GM19240 (cell line): ENCODE results near the gene RNU6-1.

Experiments used
- DNase-seq: peaks from one replicate; pipeline ENCODE4 v3.0.0; 2011; ENCODE audit warnings: low spot score; ENCODE audit not compliant: insufficient read length

RNU6-1 gene

DNA sequence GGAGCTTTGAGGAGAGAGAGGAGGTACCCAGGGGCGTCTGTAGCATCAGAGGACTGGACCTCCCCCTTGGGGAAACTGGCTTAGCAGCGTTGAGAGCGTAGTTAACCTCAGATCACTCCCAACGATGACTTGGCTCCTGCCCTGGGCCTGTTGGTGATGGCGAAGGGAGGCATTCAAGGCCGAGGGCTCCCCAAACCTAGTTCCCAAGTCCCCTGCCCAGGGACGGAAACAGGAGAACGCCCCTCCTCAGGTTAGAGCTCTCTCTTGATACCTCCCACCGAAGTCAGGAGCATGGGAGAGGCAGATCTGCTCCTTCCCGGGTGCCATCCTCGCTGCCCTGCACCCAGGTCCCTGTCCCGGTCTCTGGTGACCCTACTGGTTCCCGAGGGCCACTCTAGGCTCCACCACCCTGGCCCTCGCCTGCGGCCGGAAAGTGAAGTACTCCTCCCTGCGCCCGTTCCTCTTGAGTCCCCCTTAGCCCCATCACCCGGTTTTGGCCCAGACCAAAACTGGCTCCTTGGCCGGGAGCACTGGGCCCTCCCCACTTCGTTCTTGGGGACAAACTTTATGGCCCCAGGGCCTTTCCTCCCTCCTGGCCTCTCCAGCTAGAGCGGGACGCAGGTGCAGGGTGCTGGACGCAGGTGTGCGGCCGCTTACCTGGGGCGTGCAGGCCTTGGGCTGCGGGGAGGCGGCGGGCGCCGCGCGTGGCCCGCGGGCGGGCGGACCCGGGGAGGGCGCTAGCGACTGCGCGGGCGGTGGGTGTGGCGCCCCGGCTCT, 17.1 kb downstream of the RNU6-1 start:
- DNase-seq, result no peak

DNA sequence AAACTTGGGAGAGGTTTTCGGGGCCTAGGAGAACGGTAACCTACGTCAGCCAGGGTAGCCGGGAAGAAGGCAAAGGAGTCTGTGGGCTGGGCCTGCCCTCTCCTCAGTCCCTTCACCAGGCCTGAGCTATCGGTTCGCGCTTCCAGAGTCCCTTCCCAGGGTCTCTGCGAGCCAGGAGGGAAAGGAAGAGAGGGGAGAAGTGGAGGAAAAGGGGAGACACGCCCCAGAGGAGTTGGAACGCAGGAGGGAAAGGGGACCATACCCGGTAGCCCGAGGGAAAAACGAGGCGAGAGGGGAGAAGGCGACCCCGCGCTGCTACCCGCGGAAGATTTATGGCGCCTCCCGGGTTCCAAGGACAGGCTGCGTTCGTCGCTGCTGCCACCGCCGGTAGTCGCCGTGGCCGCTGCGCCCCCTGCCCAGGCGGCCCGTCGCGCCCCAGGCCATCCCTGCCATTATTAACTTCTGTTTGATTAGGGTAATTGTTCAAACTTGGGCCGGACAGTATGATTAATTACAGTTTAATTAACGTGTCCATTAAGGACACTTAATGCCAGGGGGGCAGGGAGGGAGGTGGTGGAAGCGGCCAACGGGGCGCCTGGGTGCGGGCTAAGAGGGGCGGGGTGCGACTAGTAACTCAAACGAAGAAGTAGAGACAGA, 17.9 kb downstream of the RNU6-1 start:
- DNase-seq, result no peak

GRCh38 chr15:67820992-67821783, 18.7 kb downstream of the RNU6-1 start:
- DNase-seq, result no peak

DNA sequence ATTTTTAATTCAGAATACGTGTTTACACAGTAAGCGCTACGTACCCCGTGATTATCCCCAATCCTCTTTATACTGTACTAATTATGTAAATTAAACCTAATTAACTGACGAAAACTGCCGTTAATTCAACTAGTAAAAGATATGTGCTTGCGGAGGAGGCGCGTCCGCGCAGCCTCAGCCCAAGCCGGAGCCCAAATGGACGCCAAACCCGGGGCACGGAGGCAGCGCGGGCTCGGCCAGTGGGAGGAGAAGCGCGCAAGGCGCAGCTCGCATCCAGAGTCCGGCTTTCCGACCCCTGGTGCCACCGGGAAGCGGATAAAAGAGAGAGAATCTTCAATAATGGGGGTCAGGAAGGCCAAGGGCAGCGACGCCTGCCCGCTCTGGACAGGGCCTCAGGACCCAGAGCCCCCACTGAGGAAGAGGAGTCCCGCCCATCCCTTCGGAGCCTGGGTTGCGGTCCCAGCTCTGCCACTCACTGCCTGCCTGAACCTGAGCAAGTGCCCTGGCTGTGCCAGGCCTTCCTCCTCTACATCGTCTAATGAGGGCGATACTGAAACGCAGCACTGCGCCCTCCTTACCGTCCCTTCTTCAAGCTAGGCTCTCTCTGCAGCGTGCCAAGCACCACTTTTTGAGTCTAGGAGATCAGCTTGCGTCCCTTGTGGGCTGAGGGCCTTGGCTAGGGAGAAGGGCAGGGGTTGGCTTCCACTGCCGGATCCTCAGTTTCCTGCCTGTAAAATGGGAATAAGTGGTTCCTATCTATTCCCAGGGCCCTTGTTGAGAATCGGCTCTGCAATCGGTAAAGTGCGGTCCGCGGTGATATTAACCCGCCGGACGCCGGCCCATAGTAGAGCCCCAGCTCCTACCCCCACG, 19.5 kb downstream of the RNU6-1 start:
- DNase-seq, result no peak

DNA sequence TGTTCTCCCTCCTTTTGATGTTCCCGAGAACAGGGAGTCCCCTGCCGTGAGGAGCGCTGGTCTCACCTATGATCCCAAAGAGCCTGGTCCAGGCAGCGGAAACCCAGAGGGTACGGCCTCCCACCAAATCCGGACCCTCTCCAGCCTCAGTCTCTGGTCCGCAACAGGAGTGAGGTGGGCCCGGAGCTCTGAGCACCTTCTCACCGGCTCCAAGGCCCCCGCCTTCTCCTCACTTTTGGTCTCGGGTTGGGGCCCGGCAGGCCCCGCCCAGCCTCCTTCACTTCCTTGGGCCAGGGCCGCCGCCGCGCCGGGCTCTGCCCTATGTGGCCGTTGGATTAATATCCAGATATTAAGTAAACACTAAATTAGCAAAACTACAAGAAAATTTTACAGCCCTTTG, 20.2 kb downstream of the RNU6-1 start:
- DNase-seq, result no peak

DNA sequence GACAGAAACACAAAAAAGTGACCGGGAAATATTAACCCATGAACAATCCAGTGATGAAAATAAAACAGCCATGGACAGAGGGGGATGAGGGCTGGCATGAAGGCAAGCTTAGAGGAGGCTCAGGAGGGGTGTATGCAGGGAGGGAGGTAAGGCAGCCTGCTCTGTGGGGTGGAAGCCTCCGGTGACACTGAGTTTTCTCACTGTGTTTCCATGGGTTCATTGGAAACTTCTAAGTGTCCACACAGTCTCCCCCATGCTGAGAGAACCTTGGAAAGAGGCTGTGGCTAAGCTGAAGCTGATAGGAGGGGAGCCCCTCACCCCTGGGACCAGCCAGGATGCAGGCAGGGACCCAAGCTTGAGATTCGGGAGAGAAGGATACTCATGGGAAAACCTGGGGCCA, 21.4 kb downstream of the RNU6-1 start:
- DNase-seq, result no peak

GRCh38 chr15:67816668-67817067, 23.2 kb downstream of the RNU6-1 start:
- no peak for DNase-seq

GRCh38 chr15:67815036-67815592, 24.7 kb downstream of the RNU6-1 start:
- DNase-seq, result no peak

- no peak for DNase-seq
Observed at GRCh38 chr15:67813104-67813634, 26.7 kb downstream of the RNU6-1 start.

GRCh38 chr15:67812241-67812644, 27.6 kb downstream of the RNU6-1 start:
- DNase-seq, result no peak

DNA sequence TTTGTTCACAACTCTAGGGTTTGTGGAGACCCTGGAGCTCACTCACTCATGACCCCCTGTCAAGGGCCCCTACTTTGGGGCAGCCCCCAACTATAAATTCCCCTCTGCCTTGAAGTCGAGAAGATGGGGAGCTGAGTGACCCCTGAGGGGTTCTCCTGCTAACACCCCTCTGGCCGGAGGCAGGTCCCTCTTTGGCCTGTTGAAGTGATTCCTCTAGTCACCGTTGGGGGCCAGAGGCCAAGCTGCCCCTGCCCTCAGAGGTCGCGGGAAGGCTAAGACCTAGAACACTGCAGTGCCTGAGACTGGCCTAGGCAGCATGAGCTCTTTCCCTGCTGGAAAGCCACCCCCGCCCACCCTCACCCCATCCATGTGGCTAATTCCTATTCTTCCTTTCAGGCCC, 30.0 kb downstream of the RNU6-1 start:
- no peak for DNase-seq

GRCh38 chr15:67809441-67809840, 30.4 kb downstream of the RNU6-1 start:
- DNase-seq, result no peak

DNA sequence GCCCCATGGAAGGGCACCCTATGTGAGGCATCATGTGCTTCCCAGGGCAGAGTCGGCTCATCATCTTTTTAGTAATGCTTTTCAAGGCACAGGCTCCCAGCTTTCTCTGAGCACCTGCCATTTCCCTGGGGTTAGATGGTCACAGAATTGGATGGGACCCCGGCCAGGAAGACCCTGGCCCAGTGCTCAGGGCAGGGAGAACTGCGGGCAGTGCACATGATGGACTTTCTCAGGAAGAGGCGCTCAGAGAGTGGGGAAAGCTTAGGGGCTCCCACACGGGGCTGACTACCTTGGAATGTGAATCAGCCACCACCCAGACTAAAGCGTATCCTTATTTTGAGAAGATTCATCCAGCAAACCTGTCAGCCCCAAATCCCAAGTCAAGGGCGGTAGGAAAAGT, 31.0 kb downstream of the RNU6-1 start:
- no peak for DNase-seq

DNA sequence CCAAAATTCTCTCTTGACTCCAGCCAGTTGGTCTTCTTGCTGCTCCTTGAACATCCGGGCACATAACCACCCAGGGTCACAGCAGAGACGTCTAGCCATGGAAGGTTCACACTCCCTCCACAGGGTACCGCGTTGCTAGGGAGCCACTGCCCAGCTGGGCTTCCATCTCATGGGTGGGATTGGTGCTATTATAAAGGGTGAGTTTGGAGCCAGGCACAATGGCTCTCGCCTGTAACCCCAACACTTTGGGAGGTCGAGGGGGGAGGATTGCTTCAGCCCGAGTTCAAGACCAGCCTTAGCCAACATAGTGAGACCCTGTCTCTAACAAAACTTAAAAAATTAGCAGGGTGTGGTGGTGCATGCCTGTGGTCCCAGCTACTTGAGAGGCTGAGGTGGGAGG, 32.0 kb downstream of the RNU6-1 start:
- no peak for DNase-seq

GRCh38 chr15:67807141-67807540, 32.7 kb downstream of the RNU6-1 start:
- no peak for DNase-seq

GRCh38 chr15:67806536-67806935, 33.3 kb downstream of the RNU6-1 start:
- DNase-seq, result no peak

DNA sequence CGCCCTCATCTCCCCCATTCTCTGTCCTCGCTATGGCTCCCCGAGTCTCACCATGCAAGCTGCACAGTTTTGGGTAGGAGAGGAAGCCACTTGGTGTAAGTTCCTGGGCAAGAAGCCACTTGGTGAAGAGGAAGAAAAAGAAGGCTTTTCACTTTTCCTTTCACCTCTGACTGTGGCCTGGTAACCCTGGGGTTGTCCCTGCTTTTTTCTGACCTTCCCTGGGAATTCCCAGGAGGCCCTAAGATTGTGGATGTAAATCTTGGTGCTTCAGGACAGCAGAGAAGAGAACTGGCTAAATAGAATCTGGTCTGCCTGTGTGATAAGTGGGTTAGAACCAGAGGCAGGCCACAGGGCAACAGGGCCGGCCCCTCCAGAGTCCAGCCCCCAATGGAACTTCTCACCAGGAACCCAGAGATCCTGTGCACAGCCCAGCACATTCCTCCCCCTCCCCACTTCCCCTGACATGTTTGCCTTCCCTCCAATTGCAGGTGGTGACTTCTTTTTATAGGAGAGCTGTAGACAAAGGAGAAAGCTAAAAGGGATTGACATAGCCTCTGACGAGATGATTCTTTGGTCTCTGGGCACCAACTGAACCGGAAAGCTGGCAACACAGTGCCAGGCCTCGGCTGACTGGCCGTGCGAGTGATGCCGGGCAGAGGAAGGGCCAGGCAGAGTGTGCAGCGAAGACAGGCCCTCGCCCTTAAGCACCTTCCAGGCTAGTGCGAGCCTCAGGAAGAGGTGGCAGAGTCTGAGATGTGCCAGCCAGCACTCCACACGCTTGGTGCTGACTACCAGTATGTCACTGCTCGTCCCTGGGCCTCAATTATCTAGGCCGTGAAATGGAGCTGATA, 34.0 kb downstream of the RNU6-1 start:
- DNase-seq, result no peak

DNA sequence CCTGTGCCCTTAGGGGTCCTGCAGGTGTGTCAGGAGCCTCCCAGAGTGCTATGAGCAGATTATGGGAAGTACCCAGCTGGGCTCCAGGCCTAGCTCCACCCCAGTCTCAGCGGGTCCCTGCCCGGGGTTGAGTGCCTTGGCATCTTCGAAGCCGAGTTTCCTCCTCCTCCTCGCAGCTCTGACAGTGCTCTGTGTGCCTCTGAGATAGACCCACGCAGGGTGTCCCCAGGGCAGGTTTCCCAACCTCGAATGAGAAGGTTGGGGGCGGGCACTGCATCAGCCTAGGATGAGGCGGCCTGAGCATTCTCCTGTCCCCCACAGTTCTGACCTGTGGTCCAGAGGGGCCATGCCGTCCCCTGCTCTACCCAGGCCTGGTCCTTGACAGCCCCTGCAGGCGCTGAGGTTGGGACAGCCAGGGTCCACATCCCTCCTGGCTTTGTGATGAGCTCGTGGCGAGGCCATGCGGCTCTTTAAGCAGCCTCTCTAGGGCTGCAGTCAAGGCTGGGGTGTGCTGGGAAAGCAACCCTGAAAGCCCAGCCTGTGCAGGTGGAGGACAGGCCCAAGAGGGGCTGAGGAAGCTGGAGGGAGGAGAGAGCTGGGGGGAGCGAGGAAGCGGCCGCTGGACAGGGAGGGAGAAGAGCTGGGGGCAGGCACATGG, 34.7 kb downstream of the RNU6-1 start:
- no peak for DNase-seq
